Neural progenitor cell (in vitro differentiated cells): ENCODE data around the gene COP1.

Source experiments
- EZH2 ChIP-seq: fragments of 200-600 bp; sonication (generic); IDR thresholded peaks from 2 replicates; pipeline ENCODE4 v1.6.1; 2017; ENCODE audit warnings: antibody characterized with exemption, mild to moderate bottlenecking, moderate library complexity
- EZH2phosphoT487 ChIP-seq: fragments of 200-600 bp; sonication (generic); IDR thresholded peaks from 2 replicates; pipeline ENCODE4 v1.6.1; 2017; ENCODE audit warnings: antibody characterized with exemption
- TF ChIP-seq, protein P1 (sequence below): fragments of 200-600 bp; sonication (generic); IDR thresholded peaks from 2 replicates; pipeline ENCODE4 v1.5.1; 2017; ENCODE audit warnings: antibody characterized with exemption, mild to moderate bottlenecking

- TF ChIP-seq, protein P1, sequence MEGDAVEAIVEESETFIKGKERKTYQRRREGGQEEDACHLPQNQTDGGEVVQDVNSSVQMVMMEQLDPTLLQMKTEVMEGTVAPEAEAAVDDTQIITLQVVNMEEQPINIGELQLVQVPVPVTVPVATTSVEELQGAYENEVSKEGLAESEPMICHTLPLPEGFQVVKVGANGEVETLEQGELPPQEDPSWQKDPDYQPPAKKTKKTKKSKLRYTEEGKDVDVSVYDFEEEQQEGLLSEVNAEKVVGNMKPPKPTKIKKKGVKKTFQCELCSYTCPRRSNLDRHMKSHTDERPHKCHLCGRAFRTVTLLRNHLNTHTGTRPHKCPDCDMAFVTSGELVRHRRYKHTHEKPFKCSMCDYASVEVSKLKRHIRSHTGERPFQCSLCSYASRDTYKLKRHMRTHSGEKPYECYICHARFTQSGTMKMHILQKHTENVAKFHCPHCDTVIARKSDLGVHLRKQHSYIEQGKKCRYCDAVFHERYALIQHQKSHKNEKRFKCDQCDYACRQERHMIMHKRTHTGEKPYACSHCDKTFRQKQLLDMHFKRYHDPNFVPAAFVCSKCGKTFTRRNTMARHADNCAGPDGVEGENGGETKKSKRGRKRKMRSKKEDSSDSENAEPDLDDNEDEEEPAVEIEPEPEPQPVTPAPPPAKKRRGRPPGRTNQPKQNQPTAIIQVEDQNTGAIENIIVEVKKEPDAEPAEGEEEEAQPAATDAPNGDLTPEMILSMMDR: no peak
- TF ChIP-seq EZH2 (no peak), EZH2phosphoT487 (no peak)
Measured at GRCh38 chr1:175944591-175944990, 262.5 kb downstream of the COP1 start.
